IPS-NIHi7 (cell line): ENCODE data around the gene BZW2.
"Not testable (repeated sequence)": the region's sequence is repeated elsewhere in the genome, so short reads cannot be mapped to it uniquely, and the experiment has no call there.

Experiments used
- DNase-seq: peaks from one replicate; pipeline ENCODE4 v3.0.0; 2012; ENCODE audit warnings: mixed read lengths; ENCODE audit errors: extremely low spot score

Gene BZW2

DNA sequence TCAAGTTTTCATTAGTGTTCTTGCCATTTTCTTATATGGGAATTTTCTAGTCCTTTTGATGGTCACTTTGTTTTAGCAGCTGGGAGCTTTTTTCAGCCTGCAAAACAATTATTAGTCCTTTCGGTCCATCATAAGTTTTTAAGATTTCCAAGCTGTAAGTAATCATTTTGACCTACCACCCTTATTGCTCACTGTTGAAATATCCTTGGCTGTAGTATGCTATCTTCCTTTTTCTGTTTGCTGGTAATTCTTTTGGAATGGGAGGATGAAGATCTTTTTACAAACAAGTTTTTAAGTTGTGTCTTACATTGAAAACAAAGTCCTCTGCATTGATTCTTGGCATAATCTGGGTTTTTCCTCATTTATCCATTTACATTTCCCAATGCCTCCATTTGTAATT, 24.0 kb downstream of the BZW2 start:
- no peak for DNase-seq

DNA sequence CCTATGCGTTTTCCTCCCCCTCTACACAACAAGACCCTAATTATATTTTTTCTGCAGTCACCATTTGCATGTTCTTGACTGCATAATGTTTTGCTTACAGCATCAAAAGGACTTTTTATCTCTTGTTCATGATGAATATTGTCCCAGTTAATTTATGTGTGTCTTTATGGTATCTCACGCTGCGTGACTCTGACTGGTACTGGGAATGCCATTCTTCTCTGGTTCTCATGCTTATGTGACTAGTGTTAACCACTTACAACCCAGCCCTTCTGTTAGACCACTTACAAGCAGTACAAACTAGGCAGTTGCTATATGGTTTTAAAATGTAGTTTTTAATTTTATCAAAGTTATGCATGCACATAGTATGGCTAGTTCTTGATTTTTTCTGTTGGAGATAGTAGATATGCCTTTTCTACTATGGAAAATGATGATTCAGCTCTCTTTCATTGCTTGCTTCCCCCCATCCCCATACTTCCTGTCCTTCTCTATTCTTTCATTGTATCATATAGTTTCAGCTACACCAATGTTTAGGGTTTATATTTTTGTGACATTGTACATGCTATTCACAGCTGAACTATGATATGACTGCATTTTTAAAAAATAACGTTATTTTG, 24.9 kb downstream of the BZW2 start:
- no peak for DNase-seq

- no peak for DNase-seq
Measured at GRCh38 chr7:16671811-16672210, 25.8 kb downstream of the BZW2 start.

- no peak for DNase-seq
Measured at GRCh38 chr7:16675277-16675676, 29.3 kb downstream of the BZW2 start.

DNA sequence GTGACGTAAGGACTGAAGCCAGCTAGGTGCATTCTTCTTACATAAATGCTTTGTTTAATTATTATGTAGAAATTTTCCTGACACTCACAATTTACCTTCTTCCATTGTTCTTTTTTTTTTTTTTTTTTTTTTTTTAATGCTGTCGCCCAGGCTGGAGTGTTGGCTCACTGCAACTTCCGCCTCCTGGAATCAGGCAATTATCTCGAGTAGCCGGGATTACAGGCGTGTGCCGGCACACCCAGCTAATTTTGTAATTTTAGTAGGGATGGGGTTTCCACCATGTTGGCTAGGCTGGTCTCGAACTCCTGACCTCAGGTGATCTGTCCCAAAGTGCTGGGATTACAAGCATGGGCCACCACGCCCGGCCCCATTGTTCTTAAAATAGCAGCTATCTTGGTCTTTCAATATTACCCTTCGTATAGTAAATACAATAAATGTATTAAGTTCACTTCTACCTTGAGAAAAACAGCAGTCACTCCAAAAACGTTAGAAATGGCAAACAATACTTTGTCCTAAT, 32.1 kb downstream of the BZW2 start:
- no peak for DNase-seq

- DNase-seq, result not testable (repeated sequence)
Measured at GRCh38 chr7:16678645-16679566, 32.9 kb downstream of the BZW2 start.

- no peak for DNase-seq
Measured at GRCh38 chr7:16684935-16685334, 39.0 kb downstream of the BZW2 start.

- no peak for DNase-seq
Measured at GRCh38 chr7:16685535-16685934, 39.6 kb downstream of the BZW2 start.

DNA sequence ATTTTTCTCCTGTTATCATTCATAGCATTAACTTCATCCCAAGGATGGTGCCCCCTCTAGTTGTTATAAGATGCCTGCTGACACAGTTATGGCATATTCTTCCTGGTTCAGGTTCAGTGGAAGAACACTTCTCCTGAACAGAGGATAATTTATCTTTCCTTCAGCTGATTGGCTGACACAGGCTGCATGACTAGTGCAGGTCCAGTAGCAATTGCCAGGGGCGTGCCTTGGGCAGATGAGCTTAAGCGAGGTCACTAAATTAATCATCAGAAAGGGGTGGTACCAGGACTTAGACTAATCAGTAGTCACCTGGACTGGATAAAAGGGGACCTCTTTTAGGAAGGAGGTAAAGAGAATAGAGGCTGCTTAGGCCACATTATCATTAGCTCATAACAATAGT, 42.3 kb downstream of the BZW2 start:
- no peak for DNase-seq

- DNase-seq, result no peak
Measured at GRCh38 chr7:16691241-16691640, 45.3 kb downstream of the BZW2 start.

DNA sequence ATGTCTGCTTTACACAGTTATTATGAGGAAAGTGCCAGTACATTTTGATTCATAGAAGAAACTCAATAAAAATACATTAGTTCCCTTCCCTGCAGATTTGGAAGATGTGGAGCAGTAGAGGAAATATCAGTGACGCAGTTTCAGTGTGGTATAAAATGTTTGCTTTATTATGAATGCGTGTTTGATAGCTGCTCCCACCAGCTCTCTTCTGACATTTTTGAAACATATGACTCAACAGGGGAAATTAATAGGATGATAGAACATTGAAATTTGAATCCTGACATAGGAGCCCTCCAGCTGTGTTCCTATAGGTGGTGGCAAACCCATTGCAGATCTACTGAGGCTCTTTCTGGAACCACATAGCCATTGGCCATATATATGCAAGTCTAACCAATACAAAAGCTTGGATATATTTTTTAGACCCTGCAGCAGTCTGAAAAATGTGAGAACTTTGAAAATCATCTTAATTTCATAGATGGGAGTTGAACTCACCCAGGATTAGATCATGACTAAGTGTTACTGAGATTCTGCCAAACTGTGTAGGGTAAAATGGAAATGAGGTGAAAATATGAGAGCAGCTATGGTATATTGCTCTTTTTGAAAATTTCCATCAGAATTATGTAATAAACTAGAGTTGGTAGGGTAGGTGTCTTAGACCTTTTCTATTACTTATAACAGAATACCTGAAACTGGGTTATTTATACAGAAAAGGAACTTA, 47.8 kb downstream of the BZW2 start:
- no peak for DNase-seq

DNA sequence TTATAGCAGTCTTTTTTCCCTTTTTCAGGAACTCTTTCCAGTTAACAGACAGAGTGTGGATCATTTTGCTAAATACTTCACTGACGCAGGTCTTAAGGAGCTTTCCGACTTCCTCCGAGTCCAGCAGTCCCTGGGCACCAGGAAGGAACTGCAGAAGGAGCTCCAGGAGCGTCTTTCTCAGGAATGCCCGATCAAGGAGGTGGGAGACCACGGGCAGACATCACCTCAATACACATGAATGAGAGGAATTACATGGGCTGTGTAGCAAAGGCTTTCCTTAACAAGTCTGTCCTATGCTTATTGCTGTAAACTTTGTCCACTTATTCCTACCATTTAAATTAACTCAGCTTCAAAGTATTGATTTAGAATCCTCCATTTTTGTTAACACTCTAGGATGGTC, 48.8 kb downstream of the BZW2 start:
- DNase-seq, result no peak

GRCh38 chr7:16695621-16696237, 49.7 kb downstream of the BZW2 start:
- DNase-seq, result peak; percentile 62

DNA sequence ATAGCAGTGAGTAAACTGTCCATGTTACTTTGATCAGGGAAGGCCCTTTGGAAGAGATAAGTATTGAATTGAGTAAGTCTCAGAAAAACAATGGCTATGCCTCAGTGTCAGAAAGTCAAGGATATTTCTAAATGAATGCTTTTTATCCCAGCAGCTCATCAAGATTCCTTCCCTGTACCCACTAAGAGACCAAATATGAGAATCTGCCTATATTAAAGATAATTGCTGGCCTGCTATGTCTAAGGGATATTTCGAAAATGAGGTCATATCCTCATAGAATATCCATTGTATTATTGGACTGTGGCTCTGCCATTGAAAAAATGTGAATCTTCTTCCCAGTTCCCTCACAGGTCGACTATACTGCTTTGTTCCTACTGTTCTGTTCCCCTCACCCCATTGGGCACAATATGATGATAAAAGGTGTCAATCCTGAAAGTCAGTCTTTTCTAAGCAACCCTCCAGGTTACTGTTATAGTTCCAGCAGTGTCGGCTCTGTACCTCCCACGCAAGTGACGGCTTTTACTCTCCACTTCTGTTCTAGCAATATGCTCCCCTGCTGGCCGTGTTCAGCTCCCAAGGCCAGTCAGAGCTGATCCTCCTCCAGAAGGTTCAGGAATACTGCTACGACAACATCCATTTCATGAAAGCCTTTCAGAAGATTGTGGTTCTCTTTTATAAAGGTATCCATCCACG, 51.7 kb downstream of the BZW2 start:
- DNase-seq, result no peak

DNA sequence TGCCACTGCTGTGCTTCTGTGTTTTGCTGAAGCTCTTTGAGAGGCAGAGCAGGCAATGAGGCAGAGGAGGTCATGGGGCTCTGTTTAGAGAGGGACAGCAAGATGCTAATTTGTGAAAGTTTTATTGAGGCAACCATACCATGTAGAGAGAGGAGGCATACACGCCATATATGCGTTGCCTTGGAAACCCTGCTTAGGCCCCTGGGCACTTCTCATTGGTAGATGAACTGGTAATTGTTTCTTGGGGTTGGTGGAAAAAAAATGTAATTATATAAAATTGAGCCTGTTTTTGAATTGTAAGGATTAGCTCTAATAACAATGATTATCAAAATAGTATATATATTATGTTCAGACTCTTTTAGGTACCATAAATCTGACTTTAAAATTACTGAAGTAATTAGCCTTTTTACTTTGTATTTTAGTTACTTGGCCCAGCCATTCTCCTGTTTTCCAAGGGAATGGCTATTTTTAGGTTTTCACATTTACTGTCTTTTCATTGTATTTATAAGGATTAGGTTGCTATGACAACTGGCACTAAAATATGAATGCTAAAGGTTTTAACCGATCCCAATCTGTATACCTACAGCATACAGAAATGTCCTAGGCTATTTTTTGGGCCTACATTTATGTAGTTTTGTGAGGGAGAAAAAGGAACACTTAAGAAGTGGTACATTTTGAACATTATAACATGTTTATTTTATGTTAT, 52.4 kb downstream of the BZW2 start:
- no peak for DNase-seq

DNA sequence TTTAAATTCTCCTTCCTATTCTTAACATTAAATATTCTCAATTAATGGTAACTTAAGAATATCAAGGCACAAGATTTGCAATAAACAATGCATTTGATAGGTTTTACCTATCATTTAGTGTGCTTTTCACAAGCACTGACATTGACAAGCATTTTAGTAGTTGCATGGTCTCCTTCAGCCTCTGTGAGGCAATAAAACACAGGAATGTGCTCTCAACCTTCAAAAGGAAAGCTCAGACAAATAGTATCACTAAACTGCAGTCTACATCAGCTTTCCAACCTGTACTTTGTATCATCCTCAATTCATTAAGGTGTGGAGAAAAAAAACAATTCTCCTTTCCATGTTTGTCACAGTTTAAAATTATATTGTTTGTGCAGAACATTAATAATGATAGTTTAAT, 56.5 kb downstream of the BZW2 start:
- no peak for DNase-seq

- DNase-seq, result no peak
Measured at GRCh38 chr7:16708511-16708910, 62.5 kb downstream of the BZW2 start.

DNA sequence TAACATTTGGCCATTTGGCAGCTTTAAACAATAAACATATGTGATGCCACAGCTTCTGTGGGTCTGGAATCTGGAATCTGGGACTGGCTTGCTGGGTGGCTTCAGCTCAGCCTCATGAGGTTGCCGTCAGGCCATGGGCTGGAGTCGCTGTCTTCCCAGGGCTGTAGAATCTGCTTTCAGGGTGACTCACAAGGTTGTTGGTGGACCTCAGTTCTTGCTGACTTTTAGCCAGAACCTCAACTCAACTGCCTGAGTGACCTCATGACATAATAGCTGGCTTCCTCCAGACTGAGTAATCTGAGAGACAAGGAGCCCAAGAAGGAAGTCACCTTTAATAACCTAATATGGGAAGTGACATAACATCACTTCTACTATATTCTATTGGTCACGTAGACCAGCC, 63.0 kb downstream of the BZW2 start:
- no peak for DNase-seq

DNA sequence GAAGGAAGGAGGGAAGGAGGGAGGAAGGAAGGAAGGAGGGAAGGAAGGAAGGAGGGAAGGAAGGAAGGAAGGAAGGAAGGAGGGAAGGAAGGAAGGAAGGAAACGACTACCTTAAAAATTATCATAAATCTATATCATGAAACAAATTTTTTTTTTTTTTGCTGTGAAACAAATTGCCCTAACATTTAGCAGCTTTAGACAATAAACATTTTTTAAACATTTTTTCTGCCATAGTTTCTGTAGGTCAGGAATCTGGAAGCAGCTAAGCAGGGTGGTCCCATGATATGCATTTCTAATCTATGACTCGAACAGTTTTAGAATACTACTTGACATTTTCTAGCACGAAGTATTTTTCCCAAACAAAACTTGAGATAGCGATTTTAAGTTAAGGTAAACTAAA, 64.7 kb downstream of the BZW2 start:
- DNase-seq, result no peak

- DNase-seq, result no peak
Measured at GRCh38 chr7:16711730-16712129, 65.7 kb downstream of the BZW2 start.

DNA sequence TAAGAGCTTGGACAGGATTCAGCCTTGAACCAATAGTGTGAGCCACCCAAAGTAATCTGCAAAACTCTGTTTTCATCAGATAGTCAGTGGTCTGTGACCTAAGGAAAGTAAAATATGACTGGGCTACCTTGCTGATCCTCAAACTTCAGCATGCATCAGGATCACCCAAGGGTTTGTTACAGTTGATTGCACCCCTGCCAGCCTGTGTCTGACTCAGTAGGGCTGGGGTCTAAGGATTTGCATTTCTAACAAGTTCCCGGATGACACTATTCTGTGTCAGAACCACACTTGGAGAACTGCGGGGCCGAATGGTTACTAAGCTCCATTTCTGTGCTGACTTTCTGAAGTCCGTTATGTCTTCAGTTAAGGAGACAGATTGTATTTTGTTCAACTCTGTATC, 66.9 kb downstream of the BZW2 start:
- DNase-seq, result no peak
